GM10248 (cell line): ENCODE data around the gene LMF1.

Source experiments
- CTCF ChIA-PET: fragments of 300-600 bp; sonication (Branson Sonifier 250); formaldehyde crosslinking; extraction: SDS; loops from one replicate; lab custom pipeline; 2021; ENCODE audit warnings: antibody characterized with exemption; lab: Yijun Ruan, JAX
- POLR2A ChIA-PET: fragments of 350-650 bp; sonication (Branson Sonifier 250); formaldehyde crosslinking; extraction: SDS; loops from one replicate; lab custom pipeline; 2020; ENCODE audit warnings: antibody characterized with exemption; lab: Yijun Ruan, JAX
- DNase-seq: peaks from one replicate; pipeline ENCODE4 v3.0.0; 2012; ENCODE audit errors: extremely low spot score
- CTCF ChIP-seq: IDR thresholded peaks from 2 replicates; pipeline ENCODE4 v1.5.1; 2012; ENCODE audit warnings: mild to moderate bottlenecking, low read depth; ENCODE audit errors: extremely low read depth, missing control alignments, control extremely low read depth

Gene LMF1

DNA sequence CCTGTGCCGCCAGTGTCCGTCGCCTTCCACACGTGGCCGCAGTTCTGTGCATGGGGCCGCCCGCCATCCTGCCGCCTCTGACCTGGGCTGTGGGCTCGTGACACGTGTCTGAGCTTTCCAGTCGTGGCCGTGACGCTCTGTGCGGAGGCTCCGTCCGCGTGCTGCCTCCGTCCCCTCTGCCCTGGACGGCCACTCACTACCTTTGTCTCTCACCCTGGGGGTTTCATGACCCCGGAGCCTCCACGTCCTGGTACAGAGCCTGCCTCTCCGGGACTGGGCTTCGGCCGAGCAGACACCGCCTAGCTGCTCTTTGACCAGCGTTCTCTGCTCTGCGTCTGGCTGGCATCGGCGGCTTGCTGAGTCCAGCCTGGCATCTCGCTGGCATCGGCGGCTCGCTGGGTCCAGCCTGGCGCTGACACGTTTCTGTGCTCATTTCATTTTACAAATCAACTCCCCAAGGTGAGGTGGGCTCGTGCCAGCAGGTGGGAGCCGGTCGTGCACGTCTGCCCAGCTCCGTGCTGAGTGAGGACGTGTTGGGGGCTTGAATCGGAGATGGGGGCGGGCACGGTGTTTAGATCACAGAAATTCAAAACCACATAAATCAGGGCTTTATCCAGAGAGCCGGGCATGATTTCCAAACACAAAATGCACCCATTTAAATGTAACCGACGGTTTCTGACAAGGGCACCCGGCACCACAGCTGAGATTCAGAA lies 126.0 kb downstream of the LMF1 start:
- no peak for TF ChIP-seq CTCF
- no peak for DNase-seq
- POLR2A ChIA-PET = no interaction called here
- CTCF ChIA-PET = no interaction called here

DNA sequence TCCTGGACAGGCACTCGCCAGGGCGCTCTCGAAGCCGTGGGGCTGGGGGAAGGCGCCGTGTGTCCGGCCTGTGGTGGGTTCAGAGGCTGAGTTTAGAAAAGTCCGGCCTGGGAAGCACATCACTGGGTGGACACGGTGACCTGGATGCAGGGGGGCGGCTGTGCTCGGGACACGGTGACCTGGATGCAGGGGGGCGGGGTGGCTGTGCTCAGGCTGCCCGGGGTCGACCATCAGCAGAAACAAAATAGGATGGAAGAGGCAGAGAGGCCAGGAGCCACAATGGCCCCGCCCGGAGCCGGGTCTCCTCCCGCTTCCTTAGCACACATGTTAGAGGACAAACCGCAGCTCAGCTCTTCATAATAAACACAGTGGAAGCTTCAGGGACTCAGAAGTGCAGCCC lies 127.0 kb downstream of the LMF1 start:
- POLR2A ChIA-PET = no interaction called here
- no peak for DNase-seq
- TF ChIP-seq CTCF = no peak
- CTCF ChIA-PET = no interaction called here

- no peak for DNase-seq
- no peak for TF ChIP-seq CTCF
- ChIA-PET POLR2A (no interaction called here), CTCF (no interaction called here)
Observed at GRCh38 chr16:842711-843560, 127.8 kb downstream of the LMF1 start.

DNA sequence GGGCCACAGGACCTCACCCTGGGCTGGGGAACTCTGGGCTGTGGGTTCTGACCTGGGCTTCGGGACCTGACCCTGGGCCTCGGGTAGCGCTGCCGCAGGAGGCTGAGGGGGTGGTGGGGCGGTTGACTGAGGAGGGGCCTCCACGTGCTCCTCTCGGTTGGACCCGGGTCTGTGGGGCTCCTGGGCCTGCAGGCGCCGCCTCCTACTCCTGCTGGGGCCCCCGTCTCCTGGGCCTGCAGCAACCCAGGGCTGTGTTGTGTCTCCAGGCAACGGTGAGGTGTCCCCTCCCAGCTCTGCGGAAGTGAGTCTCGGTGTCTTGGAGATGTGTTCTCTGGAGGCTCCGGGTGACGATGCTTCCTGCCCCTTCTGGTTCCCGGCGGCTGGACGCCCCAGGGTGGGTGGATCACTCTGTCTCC lies 128.7 kb downstream of the LMF1 start:
- CTCF ChIA-PET = no interaction called here
- DNase-seq = no peak
- POLR2A ChIA-PET = no interaction called here
- TF ChIP-seq CTCF = no peak

DNA sequence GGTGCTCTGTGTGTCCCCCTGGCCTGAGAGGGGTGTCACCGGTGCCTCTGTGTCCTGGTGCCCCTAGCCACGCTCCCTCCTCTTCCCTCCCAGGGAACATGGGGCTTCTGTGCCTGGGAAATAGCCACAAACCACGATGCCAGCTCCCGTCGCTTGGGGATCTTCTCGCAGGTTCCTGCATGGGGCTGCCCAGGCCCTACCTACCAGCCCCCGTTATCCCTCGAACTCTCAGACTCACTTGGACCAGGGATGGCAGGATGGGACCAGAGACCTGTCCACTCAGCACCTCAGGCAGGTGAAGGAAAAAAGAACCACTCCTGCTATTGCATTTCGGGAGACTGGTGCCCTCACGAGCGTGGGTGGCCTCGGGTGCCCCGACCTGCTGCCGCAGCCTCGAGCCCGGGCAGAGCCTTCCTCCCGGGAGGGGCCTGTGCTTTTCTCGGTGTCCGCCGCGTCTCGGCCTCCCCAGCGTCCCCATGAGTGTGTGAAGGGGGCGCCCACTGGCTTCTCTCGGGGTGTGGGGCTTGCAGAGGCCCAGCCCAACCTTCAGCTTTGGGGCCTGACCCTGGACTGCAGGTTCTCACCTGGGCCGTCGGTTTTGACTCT lies 129.2 kb downstream of the LMF1 start:
- CTCF ChIA-PET = no interaction called here
- POLR2A ChIA-PET = no interaction called here
- no peak for TF ChIP-seq CTCF
- DNase-seq = no peak
